ENCODE data around the gene ZNF607. TPM values are rescaled to one million over a fixed set of nuclear protein-coding genes. Genes with fewer than 3 reads are reported as not detected.

Gene ZNF607
- total and polyA plus RNA-seq, 2 of the 8 experiments (the other 6 are each of a cell fraction or from before 2014, with no cell fraction given): 6.7 to 15.9 TPM

DNA sequence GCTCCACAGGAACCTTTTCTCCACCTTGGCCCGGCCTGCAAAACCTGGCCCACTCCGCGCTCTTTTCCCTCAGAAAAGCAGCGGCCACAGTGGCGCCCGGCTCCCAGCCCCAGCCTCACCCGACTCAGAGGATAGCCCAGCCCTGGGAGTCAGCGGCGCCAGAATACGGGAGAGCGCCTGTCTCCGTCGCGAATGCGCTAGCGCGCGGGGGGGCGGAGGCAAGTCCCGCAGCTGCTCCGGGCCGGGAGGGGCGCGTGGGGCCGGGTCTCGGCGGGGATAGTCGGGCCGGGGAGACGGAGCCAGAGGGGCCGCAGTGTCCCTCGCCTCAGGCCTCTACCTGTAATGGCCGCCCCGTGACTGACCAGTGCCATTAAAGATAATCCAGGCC, 64.3 kb downstream of the ZNF607 start, which contains the start of gene ZFP30 (continued):
- TF ChIP-seq BCL11A (IDR thresholded peaks at IDR 0.05; ENCODE audit: low read depth in 2 of 2, low read length in 2 of 2) (no peak), JUND (IDR thresholded peaks at IDR 0.05; ENCODE audit: low read length) (no peak), SP1 (IDR thresholded peaks at IDR 0.05; ENCODE audit: low read depth, low read length) (no peak), YY1 (IDR thresholded peaks at IDR 0.05; ENCODE audit: low read depth, low read length) (peak; percentile 52; the same call in 1 of the 2 replicates), CHD7 (IDR thresholded peaks at IDR 0.05; ENCODE audit: insufficient replicate concordance, low read length) (no peak), GTF2F1 (IDR thresholded peaks at IDR 0.05; ENCODE audit: borderline replicate concordance, low read depth, low read length) (no peak), POU5F1 (IDR thresholded peaks at IDR 0.05; ENCODE audit: low read depth, low read length) (no peak), CREB1 (IDR thresholded peaks at IDR 0.05) (no peak), ZNF274 (IDR thresholded peaks at IDR 0.05; ENCODE audit: borderline replicate concordance, extremely low read depth, low read length) (no peak), RNF2 (IDR thresholded peaks at IDR 0.05; ENCODE audit: borderline replicate concordance, low read depth, low read length, missing control alignments, poor library complexity, severe bottlenecking) (no peak)
